COLO829 (cell line): ENCODE data around the gene KCNG3.
"Not testable (repeated sequence)": the region's sequence is repeated elsewhere in the genome, so short reads cannot be mapped to it uniquely, and the experiment has no call there.

ENCODE experiments used
- DNase-seq: peaks from one replicate; pipeline ENCODE4 v3.0.0; 2012; ENCODE audit warnings: low spot score

The KCNG3 gene

DNA sequence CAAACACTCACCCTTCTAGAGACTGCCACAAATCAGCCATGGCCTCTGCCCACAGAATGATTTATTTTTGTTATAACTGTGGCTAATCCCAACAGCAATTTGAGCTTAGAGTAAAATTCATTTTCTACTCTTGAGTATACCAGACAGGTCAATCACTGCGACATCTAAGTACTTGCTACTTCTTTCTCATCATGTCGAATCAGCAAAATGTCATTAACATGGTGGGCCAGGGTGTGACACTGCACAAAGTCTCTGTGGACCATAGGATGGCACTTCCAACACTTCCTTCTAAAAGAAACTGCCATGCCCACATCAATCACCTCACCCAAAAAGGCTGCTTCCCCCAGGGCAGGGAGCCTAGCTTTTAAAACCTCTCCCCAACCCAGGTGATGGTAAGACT lies 64.4 kb downstream of the KCNG3 start:
- DNase-seq, result no peak

DNA sequence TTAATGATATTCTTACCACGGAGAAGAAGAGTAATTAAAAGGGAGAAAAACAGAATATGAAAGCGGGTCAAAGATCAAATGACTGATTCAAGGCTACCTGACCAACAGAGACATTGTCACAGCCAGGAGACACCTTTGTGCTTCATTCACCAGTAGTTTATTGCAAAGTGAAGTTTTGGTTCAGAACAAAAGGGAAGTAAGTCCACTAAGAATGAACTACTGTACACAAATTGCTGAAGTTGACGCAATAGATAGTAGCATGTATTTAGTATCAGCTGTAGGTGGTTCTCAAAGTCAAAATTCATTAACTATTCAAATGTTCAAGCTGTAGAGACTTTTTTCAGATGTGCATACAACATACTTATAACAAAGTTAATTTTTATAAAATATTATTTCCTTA lies 68.1 kb downstream of the KCNG3 start:
- no peak for DNase-seq

DNA sequence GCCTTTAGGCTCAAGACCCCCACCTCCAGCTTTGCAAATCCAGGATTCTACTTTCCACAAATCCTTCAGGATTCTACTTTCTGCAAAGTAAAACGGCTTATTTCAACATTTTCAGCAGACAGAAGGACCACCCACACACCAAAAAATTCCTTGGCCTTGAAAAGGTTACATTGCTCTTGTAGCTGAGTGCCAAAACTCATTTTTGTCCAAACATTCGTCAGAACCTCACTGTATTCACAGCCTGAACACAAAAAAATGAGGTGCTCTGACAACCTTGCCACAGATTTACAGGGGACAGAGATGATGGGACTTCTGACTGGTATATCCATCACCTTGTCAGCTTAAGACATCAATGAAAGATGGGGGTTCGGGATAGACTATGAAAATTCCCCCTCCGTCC lies 69.7 kb downstream of the KCNG3 start:
- DNase-seq, result no peak

DNA sequence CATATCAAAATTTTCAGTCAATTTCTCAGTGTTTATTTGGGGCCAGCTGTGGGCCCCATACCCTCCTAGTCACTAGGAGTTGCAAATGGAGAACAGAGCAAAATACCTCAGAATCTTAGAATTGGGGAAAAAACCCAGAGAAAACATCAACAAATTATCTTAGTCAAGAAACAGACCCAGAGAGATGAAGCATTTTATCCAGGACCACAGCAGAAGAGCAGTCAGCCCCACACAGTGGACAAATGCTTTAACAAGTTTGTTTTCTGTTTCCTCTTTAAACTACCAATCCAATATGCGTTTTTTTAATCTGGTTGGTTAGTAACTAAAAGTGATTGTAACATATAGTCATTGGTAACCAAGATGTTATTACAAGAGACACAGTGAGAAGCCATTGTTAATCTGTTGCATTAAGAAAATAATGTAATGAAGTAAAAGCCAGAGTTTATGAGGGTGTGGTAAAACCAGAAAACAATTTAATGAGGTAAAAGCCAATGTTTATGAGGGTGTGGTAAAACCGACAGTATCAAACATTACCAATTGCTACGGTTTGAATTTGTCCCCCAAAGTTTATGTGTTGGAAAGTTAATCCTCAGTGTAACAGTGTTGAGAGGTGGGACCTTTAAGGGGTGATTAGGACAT lies 72.1 kb downstream of the KCNG3 start:
- no peak for DNase-seq

DNA sequence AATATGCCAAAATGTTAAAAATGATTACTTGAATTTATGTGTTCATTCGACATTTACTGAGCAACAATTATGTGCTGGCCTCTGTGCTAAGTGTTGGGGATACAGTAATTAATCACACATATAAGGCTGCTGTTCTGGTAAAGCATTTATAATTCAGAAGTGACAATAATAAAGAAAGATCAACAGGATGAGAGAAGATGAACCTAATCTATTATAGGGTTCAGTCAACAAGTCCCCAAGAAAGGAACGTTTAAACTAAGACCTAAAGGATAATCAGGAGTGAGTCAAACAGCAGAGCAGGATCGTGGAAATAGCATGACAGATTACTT lies 72.7 kb downstream of the KCNG3 start:
- no peak for DNase-seq

DNA sequence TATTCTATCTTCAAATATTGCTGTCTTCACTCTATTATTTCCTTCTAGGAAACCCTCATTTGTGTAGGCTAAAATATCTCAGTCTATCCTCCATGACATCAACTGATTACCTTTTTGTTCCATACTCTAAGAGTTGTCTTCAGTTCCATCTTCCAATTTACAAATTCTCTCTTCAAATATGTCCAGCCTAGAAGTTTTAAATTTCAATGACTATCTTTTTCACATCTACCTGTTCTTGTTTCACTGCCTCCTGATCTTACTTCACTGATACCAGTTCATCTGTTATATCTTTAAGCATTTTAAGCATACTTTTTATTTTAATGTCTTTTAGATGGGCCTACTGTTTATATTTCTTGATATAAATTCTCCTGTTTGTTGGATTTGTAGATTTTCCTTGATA lies 79.1 kb downstream of the KCNG3 start:
- DNase-seq, result no peak

DNA sequence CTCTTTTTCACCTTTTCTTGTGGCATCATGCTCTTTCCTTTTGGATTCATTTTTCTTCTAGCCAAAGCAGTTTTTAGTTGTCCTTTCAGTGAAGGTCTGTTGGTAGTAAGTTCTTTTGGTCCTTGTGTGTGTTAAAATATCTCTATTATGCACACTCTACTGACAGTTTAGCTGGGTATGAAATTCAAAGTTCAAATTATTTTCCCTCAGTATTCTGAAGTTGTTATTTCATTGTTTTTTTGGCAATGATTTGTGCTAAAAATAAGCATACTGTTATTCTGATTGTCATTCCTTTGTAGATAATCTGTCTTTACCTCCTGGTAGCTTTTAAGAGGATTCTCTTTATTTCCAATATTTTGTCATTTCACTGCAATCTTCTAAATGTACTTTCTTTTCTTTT lies 79.6 kb downstream of the KCNG3 start:
- no peak for DNase-seq

DNA sequence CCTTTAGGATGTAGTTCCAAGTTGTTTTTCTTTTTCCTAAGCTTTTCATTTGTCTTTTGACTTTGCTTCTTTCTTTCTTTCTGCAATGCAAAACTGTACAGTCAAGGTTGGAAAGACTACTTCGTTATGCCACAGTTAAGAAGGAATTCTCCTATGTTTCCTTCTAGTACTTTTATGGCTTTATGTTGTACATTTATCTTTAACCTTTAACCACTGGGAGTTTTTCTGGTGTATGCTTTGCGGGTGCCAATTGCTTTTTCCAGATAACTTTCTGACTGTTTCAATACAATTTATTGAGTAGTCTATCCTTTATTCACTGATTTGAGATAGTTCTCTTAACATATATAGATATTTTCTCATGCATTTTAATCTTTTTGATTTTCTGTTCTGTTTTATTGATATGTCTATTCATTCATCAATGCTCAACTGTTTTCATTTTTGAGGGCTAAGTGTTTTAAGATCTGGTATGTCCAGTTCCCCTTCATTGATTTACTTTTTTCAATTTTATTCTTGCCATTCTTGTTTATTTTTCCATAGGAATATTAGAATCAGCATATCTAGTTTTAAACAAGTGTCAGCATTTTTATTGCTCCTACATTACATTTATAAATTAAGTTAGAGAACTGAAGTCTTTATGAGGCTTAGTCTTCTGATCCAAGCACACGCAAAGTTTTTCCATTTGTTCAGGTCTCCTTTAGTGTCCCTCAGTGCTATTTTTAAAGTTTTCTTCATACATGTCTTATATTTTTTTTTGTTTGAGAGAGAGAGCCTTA lies 82.9 kb downstream of the KCNG3 start:
- DNase-seq, result no peak

DNA sequence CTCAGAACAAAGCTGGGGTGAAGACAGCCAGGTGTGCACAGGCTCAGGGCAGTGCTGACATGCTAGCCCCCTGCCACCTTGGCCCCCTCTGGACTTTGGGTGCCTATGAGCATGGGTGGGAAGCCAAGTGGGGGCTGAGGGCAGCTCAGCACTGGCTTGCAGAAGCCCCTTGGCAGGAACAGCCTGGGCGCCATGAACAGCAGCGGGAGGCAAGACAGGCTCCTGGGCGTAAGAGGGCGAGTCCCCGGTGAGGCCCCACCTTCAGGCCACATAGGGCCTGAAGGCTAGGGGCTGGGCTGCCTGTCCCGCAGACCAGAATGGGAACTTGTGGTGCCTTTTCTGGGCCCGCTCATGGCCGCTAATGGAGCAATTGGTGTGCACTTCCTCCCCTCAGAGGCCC lies 85.8 kb downstream of the KCNG3 start:
- no peak for DNase-seq

DNA sequence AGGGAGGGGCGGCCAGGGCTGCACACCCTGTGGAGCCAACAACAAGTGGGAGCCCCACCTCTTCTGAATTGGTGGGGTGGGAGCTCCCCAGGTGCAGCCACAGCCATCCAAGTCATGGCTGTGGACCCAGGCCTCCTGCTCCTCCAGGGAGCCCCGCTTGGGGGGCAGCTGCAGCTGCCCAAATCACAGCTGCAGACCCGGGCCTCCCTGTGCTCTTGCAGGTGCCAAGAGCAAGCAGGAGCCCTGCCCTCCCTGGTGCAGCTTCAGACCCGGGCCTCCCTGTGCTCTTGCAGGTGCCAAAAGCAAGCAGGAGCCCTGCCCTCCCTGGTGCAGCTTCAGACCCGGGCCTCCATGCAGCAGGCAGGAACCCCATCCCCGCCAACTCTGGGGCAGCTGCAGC lies 86.3 kb downstream of the KCNG3 start:
- DNase-seq, result no peak

DNA sequence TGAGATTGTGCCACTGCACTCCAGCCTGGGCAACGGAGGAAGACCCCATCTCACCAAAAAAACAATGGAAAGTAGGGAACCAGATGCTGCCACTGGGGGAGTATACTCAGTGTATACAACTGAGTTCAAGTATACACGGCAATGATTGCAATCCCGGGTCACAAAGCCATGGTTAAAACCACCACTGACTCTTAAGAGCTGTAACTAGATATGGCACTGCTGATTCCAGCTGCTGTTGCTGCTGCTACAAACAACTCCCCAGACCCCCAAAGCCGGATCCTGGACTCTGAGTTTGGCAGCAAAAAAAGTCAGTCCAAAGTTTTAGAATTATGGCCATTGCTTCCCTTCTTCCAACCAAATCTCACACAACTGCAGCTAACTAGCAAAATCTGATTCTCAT lies 89.1 kb downstream of the KCNG3 start:
- DNase-seq, result no peak

DNA sequence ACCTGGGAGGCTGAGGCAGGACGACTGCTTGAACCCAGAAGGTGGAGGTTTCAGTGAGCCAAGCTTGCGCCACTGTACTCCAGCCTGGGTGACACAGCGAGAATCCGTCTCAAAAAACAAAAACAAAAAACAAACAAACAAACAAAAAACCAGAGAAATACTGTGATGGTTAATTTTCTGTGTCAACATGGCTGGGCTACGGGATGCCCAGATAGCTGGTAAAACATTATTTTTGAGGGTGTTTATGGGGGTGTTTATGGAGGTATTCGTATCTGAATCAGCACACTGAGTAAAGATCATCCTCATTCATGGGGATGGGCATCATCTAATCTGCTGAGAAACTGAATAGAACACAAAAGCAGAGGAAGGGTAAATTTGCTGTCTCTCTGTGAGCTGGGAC lies 92.0 kb downstream of the KCNG3 start:
- DNase-seq, result no peak

DNA sequence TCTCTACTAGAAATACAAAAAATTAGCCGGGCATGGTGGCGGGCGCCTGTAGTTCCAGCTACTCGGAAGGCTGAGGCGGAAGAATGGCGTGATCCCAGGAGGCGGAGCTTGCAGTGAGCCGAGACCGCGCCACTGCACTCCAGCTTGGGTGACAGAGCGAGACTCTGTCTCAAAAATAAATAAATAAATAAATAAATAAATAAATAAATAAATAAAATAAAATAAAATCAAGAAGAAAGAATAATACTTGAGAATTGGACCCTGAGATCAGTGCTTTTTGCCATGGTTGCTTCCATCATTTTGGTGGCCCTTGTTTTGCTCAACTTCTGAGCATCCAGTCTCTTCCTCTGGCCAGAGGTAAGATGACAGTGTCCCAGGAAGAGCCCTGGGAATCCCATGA lies 95.7 kb downstream of the KCNG3 start:
- DNase-seq, result not testable (repeated sequence)

DNA sequence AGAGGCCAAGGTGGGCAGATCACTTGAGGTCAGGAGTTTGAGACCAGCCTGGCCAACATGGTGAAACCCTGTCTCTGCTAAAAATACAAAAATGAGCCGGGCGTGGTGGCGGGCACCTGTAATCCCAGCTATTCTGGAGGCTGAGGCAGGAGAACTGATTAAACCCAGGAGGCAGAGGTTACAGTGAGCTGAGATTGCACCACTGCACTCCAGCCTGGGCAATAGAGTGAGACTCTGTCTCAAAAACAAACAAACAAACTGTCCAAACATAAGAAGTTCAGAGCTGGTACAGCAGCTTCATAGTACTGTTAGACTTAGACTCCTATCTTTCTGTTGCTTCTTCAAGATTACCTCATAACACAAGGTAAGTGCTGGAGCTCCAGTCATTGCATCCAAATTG lies 100.5 kb downstream of the KCNG3 start:
- DNase-seq, result not testable (repeated sequence)

DNA sequence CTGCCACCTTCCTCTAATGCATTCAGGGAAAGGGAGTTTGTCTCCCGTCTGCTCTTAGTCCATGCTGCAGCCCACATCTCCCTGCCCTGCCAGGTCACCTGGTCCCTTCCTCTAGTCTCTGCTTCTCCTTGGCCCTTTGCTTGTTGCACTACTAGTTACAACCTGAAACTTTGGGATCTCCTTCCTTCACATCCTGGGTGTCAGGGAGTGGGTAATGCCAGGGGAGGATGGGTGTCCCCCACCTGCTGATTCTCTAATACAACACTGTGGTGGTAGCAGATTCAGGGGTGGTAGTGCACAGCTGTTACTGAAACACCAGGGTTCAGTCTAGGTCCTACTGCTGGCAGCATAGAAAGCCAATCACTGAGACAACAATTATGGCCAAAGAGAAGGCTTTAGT lies 101.6 kb downstream of the KCNG3 start:
- no peak for DNase-seq
